Epithelial cell of prostate (primary cell): ENCODE data around the gene LAMA2.
A peak's percentile ranks its signal among the peaks of the same experiment; 100 is the strongest.

Experiments used
- DNase-seq: peaks from one replicate; pipeline ENCODE4 v3.0.0-alpha.2; 2011; ENCODE audit warnings: low read depth, low spot score
- H3K27ac ChIP-seq: fragments of 450-650 bp; 2 replicates; pipeline ENCODE4 v1.5.1; 2017; ENCODE audit warnings: mild to moderate bottlenecking

Gene LAMA2

GRCh38 chr6:129282019-129282418 is 399.1 kb downstream of the LAMA2 start:
- DNase-seq: no peak
- no peak overlapping the region for H3K27ac ChIP-seq

GRCh38 chr6:129284225-129284624 is 401.3 kb downstream of the LAMA2 start:
- DNase-seq: no peak
- no peak overlapping the region for H3K27ac ChIP-seq

GRCh38 chr6:129287231-129288177 is 404.6 kb downstream of the LAMA2 start:
- no peak for DNase-seq
- H3K27ac ChIP-seq: no peak overlapping the region

GRCh38 chr6:129289442-129289841 is 406.5 kb downstream of the LAMA2 start:
- DNase-seq: no peak
- H3K27ac ChIP-seq: no peak overlapping the region

GRCh38 chr6:129292836-129293235 is 409.9 kb downstream of the LAMA2 start:
- no peak overlapping the region for H3K27ac ChIP-seq
- no peak for DNase-seq

- H3K27ac ChIP-seq: no peak overlapping the region
- DNase-seq: no peak
Measured at GRCh38 chr6:129297592-129297991, 414.7 kb downstream of the LAMA2 start.

GRCh38 chr6:129302671-129303070 is 419.7 kb downstream of the LAMA2 start:
- H3K27ac ChIP-seq: no peak overlapping the region
- DNase-seq: no peak

GRCh38 chr6:129306826-129307225 is 423.9 kb downstream of the LAMA2 start:
- no peak overlapping the region for H3K27ac ChIP-seq
- DNase-seq: no peak

GRCh38 chr6:129307845-129308244 is 424.9 kb downstream of the LAMA2 start:
- H3K27ac ChIP-seq: no peak overlapping the region
- no peak for DNase-seq

GRCh38 chr6:129309154-129309553 is 426.2 kb downstream of the LAMA2 start:
- H3K27ac ChIP-seq: no peak overlapping the region
- DNase-seq: no peak

GRCh38 chr6:129312880-129313279 is 429.9 kb downstream of the LAMA2 start:
- peak; percentile 24 for DNase-seq

GRCh38 chr6:129314575-129314974 is 431.6 kb downstream of the LAMA2 start:
- DNase-seq: no peak
- H3K27ac ChIP-seq: no peak overlapping the region

More at GRCh38 chr6:129312880-129313279, 429.9 kb downstream of the LAMA2 start:
- H3K27ac ChIP-seq: no peak overlapping the region

GRCh38 chr6:129317931-129318820 is 435.2 kb downstream of the LAMA2 start:
- DNase-seq: peak; percentile 22
- peak overlapping the region; percentile 5 for H3K27ac ChIP-seq

GRCh38 chr6:129320892-129321291 is 438.0 kb downstream of the LAMA2 start:
- no peak for DNase-seq
- H3K27ac ChIP-seq: no peak overlapping the region

- DNase-seq: no peak
- H3K27ac ChIP-seq: no peak overlapping the region
Measured at GRCh38 chr6:129321303-129321702, 438.4 kb downstream of the LAMA2 start.

GRCh38 chr6:129324345-129324744 is 441.4 kb downstream of the LAMA2 start:
- no peak for DNase-seq
- H3K27ac ChIP-seq: no peak overlapping the region

GRCh38 chr6:129329678-129330077 is 446.7 kb downstream of the LAMA2 start:
- no peak for DNase-seq
- H3K27ac ChIP-seq: no peak overlapping the region

- H3K27ac ChIP-seq: no peak overlapping the region
- no peak for DNase-seq
Measured at GRCh38 chr6:129331450-129332138, 448.7 kb downstream of the LAMA2 start.

- DNase-seq: no peak
- no peak overlapping the region for H3K27ac ChIP-seq
Measured at GRCh38 chr6:129335792-129336191, 452.9 kb downstream of the LAMA2 start.

- H3K27ac ChIP-seq: no peak overlapping the region
- no peak for DNase-seq
Measured at GRCh38 chr6:129338683-129339082, 455.7 kb downstream of the LAMA2 start.
